ENCODE results near the gene PIKFYVE.

DNA sequence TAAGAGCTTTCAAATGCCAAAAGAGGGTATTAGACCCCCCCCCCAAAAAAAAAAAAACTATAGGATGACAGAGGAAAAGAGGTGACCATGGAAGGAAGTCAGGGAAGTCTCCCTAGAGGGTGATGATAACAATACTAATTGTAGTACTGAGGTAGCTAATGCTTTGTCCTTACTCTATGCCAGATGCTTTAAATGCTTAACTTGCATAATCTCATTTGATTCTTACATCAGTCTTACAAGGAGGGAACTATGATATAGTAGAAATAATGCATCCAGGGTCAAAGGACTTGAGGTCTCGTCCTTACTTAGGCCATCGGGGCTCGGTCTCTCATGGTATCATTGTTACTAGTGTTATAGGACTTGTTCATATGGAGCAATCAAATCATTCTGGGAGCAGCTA is 20.3 kb upstream of the PIKFYVE start:
- TF ChIP-seq, protein P1, sequence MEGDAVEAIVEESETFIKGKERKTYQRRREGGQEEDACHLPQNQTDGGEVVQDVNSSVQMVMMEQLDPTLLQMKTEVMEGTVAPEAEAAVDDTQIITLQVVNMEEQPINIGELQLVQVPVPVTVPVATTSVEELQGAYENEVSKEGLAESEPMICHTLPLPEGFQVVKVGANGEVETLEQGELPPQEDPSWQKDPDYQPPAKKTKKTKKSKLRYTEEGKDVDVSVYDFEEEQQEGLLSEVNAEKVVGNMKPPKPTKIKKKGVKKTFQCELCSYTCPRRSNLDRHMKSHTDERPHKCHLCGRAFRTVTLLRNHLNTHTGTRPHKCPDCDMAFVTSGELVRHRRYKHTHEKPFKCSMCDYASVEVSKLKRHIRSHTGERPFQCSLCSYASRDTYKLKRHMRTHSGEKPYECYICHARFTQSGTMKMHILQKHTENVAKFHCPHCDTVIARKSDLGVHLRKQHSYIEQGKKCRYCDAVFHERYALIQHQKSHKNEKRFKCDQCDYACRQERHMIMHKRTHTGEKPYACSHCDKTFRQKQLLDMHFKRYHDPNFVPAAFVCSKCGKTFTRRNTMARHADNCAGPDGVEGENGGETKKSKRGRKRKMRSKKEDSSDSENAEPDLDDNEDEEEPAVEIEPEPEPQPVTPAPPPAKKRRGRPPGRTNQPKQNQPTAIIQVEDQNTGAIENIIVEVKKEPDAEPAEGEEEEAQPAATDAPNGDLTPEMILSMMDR (IDR thresholded peaks at IDR 0.05) = no peak
- TF ChIP-seq POLR2A (IDR thresholded peaks at IDR 0.05) = no peak

All from right lobe of liver (tissue), 4 donors.